Uterus (tissue), 4 donors: ENCODE results near the gene PYGL. TPM values are rescaled to one million over a fixed set of nuclear protein-coding genes. Genes with fewer than 3 reads are reported as not detected.
"Not testable (repeated sequence)": the region's sequence is repeated elsewhere in the genome, so short reads cannot be mapped to it uniquely, and the experiment has no call there.

Experiments
- DNase-seq, 2 donors: peaks; one replicate each; pipeline ENCODE4 v3.0.0-alpha.2; 2019 to 2020
- H3K27ac ChIP-seq, 2 donors: fragments of 200-600 bp; sonication (generic); 1 replicate in 1 of 2; 2 replicates in 1 of 2; pipeline ENCODE4 v1.5.1; 2016 to 2018
- H3K27me3 ChIP-seq, 2 donors: fragments of 200-600 bp; sonication (generic); one replicate each; pipeline ENCODE4 v1.5.1; 2018 to 2019; ENCODE audit warnings: control low read depth in 1 of 2
- H3K36me3 ChIP-seq, 2 donors: fragments of 200-600 bp; sonication (generic); one replicate each; pipeline ENCODE4 v1.5.1; 2019; ENCODE audit warnings: control low read depth in 1 of 2
- H3K4me1 ChIP-seq, 2 donors: fragments of 200-600 bp; sonication (generic); one replicate each; pipeline ENCODE4 v1.5.1; 2018 to 2019; ENCODE audit warnings: control low read depth in 1 of 2
- H3K4me3 ChIP-seq, 2 donors: fragments of 200-600 bp; sonication (generic); 1 replicate in 1 of 2; 2 replicates in 1 of 2; pipeline ENCODE4 v1.5.1; 2018 to 2019; ENCODE audit warnings: mild to moderate bottlenecking in 1 of 2
- H3K9me3 ChIP-seq, 2 donors: fragments of 200-600 bp; sonication (generic); one replicate each; pipeline ENCODE4 v1.5.1; 2019; ENCODE audit warnings: control low read depth in 1 of 2
- POLR2A ChIP-seq, 2 donors: fragments of 450-650 bp; IDR thresholded peaks; one replicate each; pipeline ENCODE4 v1.6.1; 2016; ENCODE audit warnings: antibody characterized with exemption in 2 of 2, mild to moderate bottlenecking in 1 of 2, moderate library complexity in 1 of 2
- intact Hi-C: fragments of 100-400 bp; cut with DNase I; formaldehyde crosslinking; loops from one replicate; pipeline ENCODE4 v1.15.1; 2023; ENCODE audit warnings: low total_unique reads
- total RNA-seq, 4 donors: library from RNA; depleted of rRNA in 3 of 4; stranded (reverse); fragments of >200 nt in 3 of 4; gene quantifications; one replicate each; pipeline versions ENCODE4 v1.1.0 to v1.2.4, GENCODE V29; 2014 to 2023
- TF ChIP-seq, protein P1 (sequence below), 4 experiments: fragments of 200-600 bp in 2 of 4; fragments of 450-650 bp in 2 of 4; sonication (generic) in 2 of 4; IDR thresholded peaks; one replicate each; pipeline ENCODE4 v1.5.1; 2016 to 2019; ENCODE audit warnings: antibody characterized with exemption in 4 of 4, mild to moderate bottlenecking in 2 of 4, moderate library complexity in 1 of 4
- donor health status: DM: yes; HTN: yes; CAD: no.

PYGL gene
- total RNA-seq, 4 donors from 2014 or later = 15.4 to 62.4 (median 35.2) TPM

DNA sequence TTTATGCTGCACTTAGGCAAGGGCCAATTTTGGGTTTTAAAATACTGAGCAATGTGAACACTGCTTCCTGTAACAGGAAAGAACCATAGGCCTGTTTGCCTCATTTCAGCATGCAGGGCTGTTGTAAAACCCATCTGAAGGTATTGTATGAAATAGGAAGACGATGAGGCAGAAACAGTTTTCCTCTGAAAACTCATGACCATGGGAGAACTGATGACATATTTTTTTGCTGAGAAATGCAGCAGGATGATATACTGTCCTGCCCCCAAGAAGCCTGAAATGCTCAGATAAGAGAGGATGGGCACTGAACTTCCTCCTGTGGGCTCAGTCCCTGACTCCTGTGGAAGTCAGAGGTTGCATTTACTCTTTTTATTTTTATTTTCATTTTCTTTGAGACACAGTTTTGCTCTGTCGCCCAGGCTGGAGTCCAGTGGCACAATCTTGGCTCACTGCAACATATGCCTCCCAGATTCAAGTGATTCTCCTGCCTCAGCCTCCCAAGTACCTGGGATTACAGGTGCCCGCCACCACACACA lies 17.4 kb downstream of the PYGL start:
- Histone ChIP-seq H3K27me3 (no peaks in the 10 kb centered on the region), H3K4me1 (no peaks in the 10 kb centered on the region), H3K9me3 (no peaks in the 10 kb centered on the region), H3K4me3 (no peak overlapping the region), H3K27ac (no peak overlapping the region), H3K36me3 (no peaks in the 10 kb centered on the region)
- no peak for DNase-seq
- no peak for TF ChIP-seq POLR2A (IDR thresholded peaks at IDR 0.05)
- TF ChIP-seq, protein P1, sequence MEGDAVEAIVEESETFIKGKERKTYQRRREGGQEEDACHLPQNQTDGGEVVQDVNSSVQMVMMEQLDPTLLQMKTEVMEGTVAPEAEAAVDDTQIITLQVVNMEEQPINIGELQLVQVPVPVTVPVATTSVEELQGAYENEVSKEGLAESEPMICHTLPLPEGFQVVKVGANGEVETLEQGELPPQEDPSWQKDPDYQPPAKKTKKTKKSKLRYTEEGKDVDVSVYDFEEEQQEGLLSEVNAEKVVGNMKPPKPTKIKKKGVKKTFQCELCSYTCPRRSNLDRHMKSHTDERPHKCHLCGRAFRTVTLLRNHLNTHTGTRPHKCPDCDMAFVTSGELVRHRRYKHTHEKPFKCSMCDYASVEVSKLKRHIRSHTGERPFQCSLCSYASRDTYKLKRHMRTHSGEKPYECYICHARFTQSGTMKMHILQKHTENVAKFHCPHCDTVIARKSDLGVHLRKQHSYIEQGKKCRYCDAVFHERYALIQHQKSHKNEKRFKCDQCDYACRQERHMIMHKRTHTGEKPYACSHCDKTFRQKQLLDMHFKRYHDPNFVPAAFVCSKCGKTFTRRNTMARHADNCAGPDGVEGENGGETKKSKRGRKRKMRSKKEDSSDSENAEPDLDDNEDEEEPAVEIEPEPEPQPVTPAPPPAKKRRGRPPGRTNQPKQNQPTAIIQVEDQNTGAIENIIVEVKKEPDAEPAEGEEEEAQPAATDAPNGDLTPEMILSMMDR (IDR thresholded peaks at IDR 0.05) = no peak
- intact Hi-C loops = no loop called here

DNA sequence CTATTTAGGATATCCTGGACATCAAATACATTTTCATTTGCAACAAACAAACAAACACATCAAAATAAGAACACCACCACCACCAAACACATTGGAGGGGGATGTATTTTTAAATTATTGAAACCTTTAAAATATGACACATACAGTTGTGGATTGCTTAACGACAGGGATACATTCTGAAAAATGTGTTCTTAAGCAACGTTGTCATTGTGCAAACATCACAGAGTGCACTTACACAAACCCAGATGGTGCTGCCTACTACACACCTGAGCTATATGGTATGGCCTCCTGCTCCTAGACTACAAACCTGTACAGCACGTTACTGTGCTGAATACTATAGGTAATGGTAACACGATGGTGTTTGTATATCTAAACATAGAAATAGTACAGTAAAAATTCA lies 19.4 kb downstream of the PYGL start:
- no peaks in the 10 kb centered on the region for H3K9me3 ChIP-seq
- no peak overlapping the region for H3K4me3 ChIP-seq
- H3K36me3 ChIP-seq = no peaks in the 10 kb centered on the region
- no peaks in the 10 kb centered on the region for H3K27me3 ChIP-seq
- H3K4me1 ChIP-seq = no peaks in the 10 kb centered on the region
- no peak for DNase-seq
- TF ChIP-seq, protein P1 (IDR thresholded peaks at IDR 0.05) = no peak
- TF ChIP-seq POLR2A (IDR thresholded peaks at IDR 0.05) = no peak
- intact Hi-C loops = no loop called here
- H3K27ac ChIP-seq = no peak overlapping the region

DNA sequence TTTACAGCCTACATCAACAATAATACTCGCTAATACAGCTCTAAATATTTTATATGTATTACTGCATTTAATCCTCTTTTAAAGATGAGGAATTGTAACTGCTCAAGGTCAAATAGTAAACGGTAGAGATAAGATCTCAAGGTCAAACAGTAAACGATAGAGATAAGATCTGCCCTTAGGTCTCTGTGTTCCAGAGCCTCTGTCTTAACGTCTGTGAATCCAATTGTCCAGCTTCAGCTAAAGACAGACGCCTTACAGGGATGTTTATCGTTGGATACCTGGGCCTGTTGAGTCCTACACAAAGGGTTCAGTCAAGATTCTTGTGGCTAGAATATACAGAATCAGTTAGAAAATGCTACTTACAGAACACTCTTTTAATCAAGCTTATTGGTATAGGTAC lies 20.0 kb downstream of the PYGL start:
- DNase-seq = no peak
- no peaks in the 10 kb centered on the region for H3K27me3 ChIP-seq
- no peaks in the 10 kb centered on the region for H3K9me3 ChIP-seq
- H3K36me3 ChIP-seq = no peaks in the 10 kb centered on the region
- no peaks in the 10 kb centered on the region for H3K4me1 ChIP-seq
- TF ChIP-seq, protein P1 (IDR thresholded peaks at IDR 0.05) = no peak
- TF ChIP-seq POLR2A (IDR thresholded peaks at IDR 0.05) = no peak
- H3K4me3 ChIP-seq = no peak overlapping the region
- H3K27ac ChIP-seq = no peak overlapping the region
- intact Hi-C loops = no loop called here

DNA sequence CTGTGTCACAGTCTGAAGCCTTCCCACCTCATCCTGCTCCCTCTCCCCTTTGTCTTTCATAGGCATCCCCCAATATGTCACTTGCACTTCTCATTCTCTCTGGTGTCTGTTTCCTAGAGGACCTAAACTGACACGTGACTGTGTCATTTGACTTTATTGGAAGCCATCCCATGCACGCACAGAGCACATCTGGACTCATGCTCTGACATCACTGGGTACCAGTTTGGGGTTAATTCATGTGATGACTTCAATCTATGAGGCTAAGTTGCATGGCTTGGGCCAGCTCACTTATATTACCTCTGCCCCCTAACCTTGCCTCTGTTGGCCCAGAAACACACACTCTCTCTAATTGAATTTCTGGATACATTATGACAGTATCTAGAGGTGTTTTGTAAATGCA lies 21.5 kb downstream of the PYGL start:
- Histone ChIP-seq H3K27ac (no peak overlapping the region), H3K4me3 (no peak overlapping the region), H3K27me3 (no peaks in the 10 kb centered on the region), H3K36me3 (no peaks in the 10 kb centered on the region), H3K4me1 (no peaks in the 10 kb centered on the region), H3K9me3 (no peaks in the 10 kb centered on the region)
- DNase-seq = no peak
- TF ChIP-seq, protein P1 (IDR thresholded peaks at IDR 0.05) = no peak
- no peak for TF ChIP-seq POLR2A (IDR thresholded peaks at IDR 0.05)
- intact Hi-C loops = no loop called here

DNA sequence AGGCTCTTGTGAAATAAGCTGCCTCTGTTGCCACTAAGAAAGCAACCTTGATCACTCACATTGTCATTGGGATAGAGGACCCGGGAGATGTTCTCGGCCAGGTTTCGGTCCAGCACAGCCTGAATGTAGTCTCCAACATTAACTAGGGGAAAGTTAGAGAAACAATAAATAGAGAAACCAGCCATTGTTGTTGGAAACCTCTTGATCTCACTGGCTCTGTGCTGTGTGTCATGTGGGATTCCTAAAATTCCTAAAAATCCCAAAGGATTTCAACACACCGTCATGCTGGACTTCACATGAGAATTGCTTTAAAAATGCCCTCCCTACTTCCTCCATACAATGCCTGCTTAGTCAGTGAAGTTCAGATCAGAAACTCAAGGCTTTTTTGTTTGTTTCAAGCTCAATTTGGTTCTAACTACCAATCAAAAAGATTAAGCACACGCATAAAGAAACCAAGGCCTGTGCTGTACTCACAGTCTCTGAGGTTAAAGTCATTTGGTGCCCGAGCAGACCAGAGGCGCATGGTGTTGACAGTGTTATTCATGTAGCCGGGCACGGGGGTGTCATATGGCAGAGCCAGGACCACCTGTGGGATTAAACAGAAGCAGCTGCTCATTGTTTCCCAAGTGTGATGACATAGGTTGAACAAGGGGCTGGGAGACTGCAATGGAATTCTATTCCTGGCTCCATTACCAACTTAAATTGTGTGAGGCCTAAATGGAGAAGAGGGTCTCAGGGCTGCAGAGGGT lies 23.6 kb downstream of the PYGL start:
- intact Hi-C loops = no loop called here
- H3K27ac ChIP-seq = no peak overlapping the region
- no peak for DNase-seq

DNA sequence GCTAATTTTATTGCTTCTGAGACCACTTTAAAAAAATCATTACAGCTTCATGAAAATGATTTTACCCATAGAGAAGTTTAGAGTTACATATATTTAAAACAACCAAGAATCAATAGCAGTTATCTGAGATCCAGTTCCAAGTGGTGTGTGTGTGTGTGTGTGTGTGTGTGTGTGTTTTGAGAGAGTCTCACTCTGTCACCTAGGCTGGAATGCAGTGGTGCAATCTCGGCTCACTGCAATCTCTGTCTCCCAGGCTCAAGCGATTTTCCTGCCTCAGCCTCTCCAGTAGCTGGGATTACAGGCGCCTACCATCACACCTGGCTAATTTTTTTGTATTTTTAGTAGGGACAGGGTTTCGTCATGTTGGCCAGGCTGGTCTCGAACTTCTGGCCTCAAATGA lies 24.8 kb downstream of the PYGL start:
- DNase-seq, H3K27ac ChIP-seq, intact Hi-C loops, H3K27me3 ChIP-seq, H3K4me3 ChIP-seq, H3K36me3 ChIP-seq, H3K4me1 ChIP-seq, H3K9me3 ChIP-seq: not testable (repeated sequence)

More for the DNA sequence above, 23.6 kb downstream of the PYGL start:
- H3K4me1 ChIP-seq = no peaks in the 10 kb centered on the region
- no peak for TF ChIP-seq POLR2A (IDR thresholded peaks at IDR 0.05)
- TF ChIP-seq, protein P1 (IDR thresholded peaks at IDR 0.05) = no peak
- H3K36me3 ChIP-seq = no peaks in the 10 kb centered on the region
- H3K4me3 ChIP-seq = no peak overlapping the region
- no peaks in the 10 kb centered on the region for H3K9me3 ChIP-seq
- H3K27me3 ChIP-seq = no peaks in the 10 kb centered on the region
